HG03095 (cell line): ENCODE measurements around the gene CXCR6.

Experiments used
- ATAC-seq: cut with Tn5 transposase; IDR thresholded peaks from one replicate; pipeline ENCODE4 v1.9.1; 2021; ENCODE audit warnings: moderate library complexity; ENCODE audit not compliant: unreplicated experiment

CXCR6 gene

GRCh38 chr3:45946875-45947274, 3.6 kb downstream of the CXCR6 start:
- no peak for ATAC-seq

GRCh38 chr3:45947361-45947760, 4.1 kb downstream of the CXCR6 start:
- no peak for ATAC-seq

- ATAC-seq = no peak
These were observed 5.1 kb downstream of the CXCR6 start for GRCh38 chr3:45948311-45948781.

GRCh38 chr3:45948881-45949280, 5.6 kb downstream of the CXCR6 start:
- no peak for ATAC-seq

- no peak for ATAC-seq
These were observed 6.2 kb downstream of the CXCR6 start for GRCh38 chr3:45949432-45949831.

- no peak for ATAC-seq
These were observed 6.9 kb downstream of the CXCR6 start for GRCh38 chr3:45950131-45950530.

GRCh38 chr3:45950686-45951600, 7.7 kb downstream of the CXCR6 start:
- ATAC-seq = no peak

GRCh38 chr3:45951946-45952345, 8.7 kb downstream of the CXCR6 start:
- no peak for ATAC-seq

- ATAC-seq = no peak
These were observed 9.2 kb downstream of the CXCR6 start for GRCh38 chr3:45952456-45952855.

GRCh38 chr3:45953536-45953935, 10.3 kb downstream of the CXCR6 start:
- ATAC-seq = no peak

GRCh38 chr3:45954306-45954705, 11.0 kb downstream of the CXCR6 start:
- ATAC-seq = no peak

- no peak for ATAC-seq
These were observed 11.9 kb downstream of the CXCR6 start for GRCh38 chr3:45955017-45955647.

- no peak for ATAC-seq
These were observed 12.4 kb downstream of the CXCR6 start for GRCh38 chr3:45955706-45956105.

GRCh38 chr3:45957586-45957985, 14.3 kb downstream of the CXCR6 start:
- ATAC-seq = no peak

GRCh38 chr3:45958321-45958791, 15.1 kb downstream of the CXCR6 start:
- no peak for ATAC-seq

- ATAC-seq = no peak
These were observed 15.9 kb downstream of the CXCR6 start for GRCh38 chr3:45959201-45959600.

- ATAC-seq = no peak
These were observed 17.0 kb downstream of the CXCR6 start for GRCh38 chr3:45960289-45960688.

GRCh38 chr3:45962033-45962432, 18.8 kb downstream of the CXCR6 start:
- ATAC-seq = peak; percentile 72

- ATAC-seq = no peak
These were observed 20.9 kb downstream of the CXCR6 start for GRCh38 chr3:45964139-45964538.

GRCh38 chr3:45965253-45965652, 22.0 kb downstream of the CXCR6 start:
- no peak for ATAC-seq

GRCh38 chr3:45965653-45966052, 22.4 kb downstream of the CXCR6 start:
- ATAC-seq = no peak

- no peak for ATAC-seq
These were observed 23.1 kb downstream of the CXCR6 start for GRCh38 chr3:45966371-45966791.
